H9 (cell line): ENCODE measurements around the gene MESP1. TPM values are rescaled to one million over a fixed set of nuclear protein-coding genes. Genes with fewer than 3 reads are reported as not detected.

ENCODE experiments used
- DNase-seq: peaks from one replicate; pipeline ENCODE4 v3.0.0-alpha.2; 2017
- H2AFZ ChIP-seq: one replicate; pipeline ENCODE4 v1.6.1; 2013; ENCODE audit warnings: mild to moderate bottlenecking, low read length, control low read depth, moderate library complexity
- H2AK5ac ChIP-seq: 2 replicates; pipeline ENCODE4 v1.6.1; 2013; ENCODE audit warnings: low read length, control low read depth, mixed read lengths; ENCODE audit not compliant: insufficient read length
- H2BK120ac ChIP-seq: one replicate; pipeline ENCODE4 v1.6.1; 2013; ENCODE audit warnings: low read depth, mild to moderate bottlenecking, low read length, control low read depth, inconsistent platforms; ENCODE audit not compliant: poor library complexity, severe bottlenecking
- H2BK12ac ChIP-seq: 2 replicates; pipeline ENCODE4 v1.6.1; 2013; ENCODE audit warnings: low read length, control low read depth, mixed read lengths, low read depth; ENCODE audit not compliant: insufficient read length
- H2BK15ac ChIP-seq: 2 replicates; pipeline ENCODE4 v1.6.1; 2013; ENCODE audit warnings: low read depth, low read length, control low read depth
- H2BK20ac ChIP-seq: one replicate; pipeline ENCODE4 v1.6.1; 2013; ENCODE audit warnings: low read depth, mild to moderate bottlenecking, low read length, control low read depth, inconsistent platforms; ENCODE audit not compliant: poor library complexity, severe bottlenecking
- H2BK5ac ChIP-seq: 2 replicates; pipeline ENCODE4 v1.6.1; 2013; ENCODE audit warnings: low read length, control low read depth, mixed read lengths; ENCODE audit not compliant: insufficient read length
- H3K14ac ChIP-seq: 2 replicates; pipeline ENCODE4 v1.6.1; 2013; ENCODE audit warnings: low read length, control low read depth; ENCODE audit not compliant: insufficient read depth
- H3K18ac ChIP-seq: 2 replicates; pipeline ENCODE4 v1.6.1; 2013; ENCODE audit warnings: low read depth, mild to moderate bottlenecking, mixed read lengths, low read length, control low read depth; ENCODE audit not compliant: insufficient read length
- H3K23ac ChIP-seq: 2 replicates; pipeline ENCODE4 v1.6.1; 2013; ENCODE audit warnings: low read length, control low read depth, mixed read lengths, low read depth; ENCODE audit not compliant: insufficient read length
- H3K23me2 ChIP-seq: 2 replicates; pipeline ENCODE4 v1.6.1; 2013; ENCODE audit warnings: low read depth, mild to moderate bottlenecking, mixed read lengths, low read length, control low read depth; ENCODE audit not compliant: insufficient read length, poor library complexity, severe bottlenecking
- H3K27ac ChIP-seq: 2 replicates; pipeline ENCODE4 v1.5.1; 2013; ENCODE audit warnings: low read length, control low read depth, mixed read lengths, low read depth; ENCODE audit not compliant: insufficient read length
- H3K27me3 ChIP-seq: 2 replicates; pipeline ENCODE4 v1.6.1; 2013; ENCODE audit warnings: low read length, control low read depth, inconsistent platforms; ENCODE audit not compliant: insufficient read depth
- H3K4ac ChIP-seq: 2 replicates; pipeline ENCODE4 v1.6.1; 2013; ENCODE audit warnings: low read depth, mild to moderate bottlenecking, control low read depth, inconsistent platforms, low read length, moderate library complexity
- H3K4me1 ChIP-seq: 2 replicates; pipeline ENCODE4 v1.6.1; 2013; ENCODE audit warnings: low read length, control low read depth, inconsistent platforms; ENCODE audit not compliant: insufficient read depth
- H3K4me2 ChIP-seq: 2 replicates; pipeline ENCODE4 v1.6.1; 2013; ENCODE audit warnings: low read length, control low read depth, mixed read lengths; ENCODE audit not compliant: insufficient read length, insufficient read depth
- H3K56ac ChIP-seq: 2 replicates; pipeline ENCODE4 v1.6.1; 2013; ENCODE audit warnings: low read depth, mild to moderate bottlenecking, mixed read lengths, low read length, control low read depth; ENCODE audit not compliant: insufficient read length
- H3K79me1 ChIP-seq: 2 replicates; pipeline ENCODE4 v1.6.1; 2013; ENCODE audit warnings: low read depth, mild to moderate bottlenecking, moderate library complexity, low read length, control low read depth, inconsistent platforms; ENCODE audit not compliant: insufficient read depth, poor library complexity, severe bottlenecking
- H3K79me2 ChIP-seq: 2 replicates; pipeline ENCODE4 v1.6.1; 2013; ENCODE audit warnings: low read length, control low read depth, inconsistent platforms; ENCODE audit not compliant: insufficient read depth
- H3K9ac ChIP-seq: 2 replicates; pipeline ENCODE4 v1.6.1; 2013; ENCODE audit warnings: low read length, control low read depth, mixed read lengths; ENCODE audit not compliant: insufficient read length; ENCODE audit errors: extremely low read depth
- H3K9me3 ChIP-seq: one replicate; pipeline ENCODE4 v1.6.1; 2013; ENCODE audit warnings: low read depth, low read length, inconsistent platforms; ENCODE audit not compliant: control insufficient read depth
- H3T11ph ChIP-seq: one replicate; pipeline ENCODE4 v1.6.1; 2013; ENCODE audit warnings: mild to moderate bottlenecking, low read length, control low read depth, inconsistent platforms
- H4K20me1 ChIP-seq: one replicate; pipeline ENCODE4 v1.6.1; 2013; ENCODE audit not compliant: control insufficient read depth, insufficient read length, insufficient read depth
- H4K5ac ChIP-seq: 2 replicates; pipeline ENCODE4 v1.6.1; 2013; ENCODE audit warnings: low read depth, mild to moderate bottlenecking, mixed read lengths, low read length, control low read depth; ENCODE audit not compliant: insufficient read length
- H4K8ac ChIP-seq: replicated peaks from 2 replicates; pipeline ENCODE4 v1.6.1; 2013; ENCODE audit warnings: low read length, control low read depth, mixed read lengths, low read depth; ENCODE audit not compliant: insufficient read length
- H4K91ac ChIP-seq: 2 replicates; pipeline ENCODE4 v1.6.1; 2013; ENCODE audit warnings: low read depth, mild to moderate bottlenecking, moderate library complexity, mixed read lengths, low read length, control low read depth; ENCODE audit not compliant: insufficient read length
- H3K27ac Mint-ChIP-seq, 3 experiments: 2 replicates in 2 of 3; 3 replicates in 1 of 3; pipeline ENCODE4 v1.8.0; 2020 to 2021; ENCODE audit warnings: mixed read lengths in 3 of 3, mild to moderate bottlenecking in 1 of 3, moderate library complexity in 1 of 3
- H3K27me3 Mint-ChIP-seq: 2 replicates; pipeline ENCODE4 v1.8.0; 2021; ENCODE audit warnings: low read depth, mild to moderate bottlenecking, moderate library complexity, mixed read lengths
- H3K36me3 Mint-ChIP-seq, 3 experiments: 2 replicates in 2 of 3; 3 replicates in 1 of 3; pipeline ENCODE4 v1.8.0; 2020 to 2021; ENCODE audit warnings: low read depth in 3 of 3, mixed read lengths in 3 of 3; ENCODE audit not compliant: insufficient read depth in 1 of 3
- H3K4me1 Mint-ChIP-seq, 2 experiments: 2 replicates each; pipeline ENCODE4 v1.8.0; 2020; ENCODE audit warnings: mixed read lengths in 2 of 2
- H3K4me3 Mint-ChIP-seq, 2 experiments: 2 replicates in 1 of 2; 3 replicates in 1 of 2; pipeline ENCODE4 v1.8.0; 2020 to 2021; ENCODE audit warnings: mild to moderate bottlenecking in 2 of 2, mixed read lengths in 2 of 2, moderate library complexity in 1 of 2
- H3K9me3 Mint-ChIP-seq, 2 experiments: 2 replicates in 1 of 2; 3 replicates in 1 of 2; pipeline ENCODE4 v1.8.0; 2020; ENCODE audit warnings: mild to moderate bottlenecking in 2 of 2, mixed read lengths in 2 of 2, moderate library complexity in 1 of 2
- WGBS: extraction: QIAGEN DNeasy Blood & Tissue Kit; methylation state at CpG from one replicate; pipeline ENCODE4 v1.1.7; 2013; ENCODE audit warnings: missing lambda C conversion rate, low lambda C conversion rate, mixed read lengths; ENCODE audit not compliant: insufficient read length; ENCODE audit errors: extremely low coverage; 5-methylcytosine and 5-hydroxymethylcytosine counted together
- total RNA-seq: library from RNA; stranded (reverse); gene quantifications from 2 replicates; pipeline ENCODE4 v1.2.1, GENCODE V29; 2021
- TF ChIP-seq, protein P1 (sequence below): fragments of 200-600 bp; sonication (generic); conservative IDR thresholded peaks from 3 replicates; pipeline ENCODE4 v1.8.0; 2021; ENCODE audit warnings: antibody characterized with exemption, mild to moderate bottlenecking

Gene MESP1
- total RNA-seq, 1 experiment from 2014 or later: not detected

DNA sequence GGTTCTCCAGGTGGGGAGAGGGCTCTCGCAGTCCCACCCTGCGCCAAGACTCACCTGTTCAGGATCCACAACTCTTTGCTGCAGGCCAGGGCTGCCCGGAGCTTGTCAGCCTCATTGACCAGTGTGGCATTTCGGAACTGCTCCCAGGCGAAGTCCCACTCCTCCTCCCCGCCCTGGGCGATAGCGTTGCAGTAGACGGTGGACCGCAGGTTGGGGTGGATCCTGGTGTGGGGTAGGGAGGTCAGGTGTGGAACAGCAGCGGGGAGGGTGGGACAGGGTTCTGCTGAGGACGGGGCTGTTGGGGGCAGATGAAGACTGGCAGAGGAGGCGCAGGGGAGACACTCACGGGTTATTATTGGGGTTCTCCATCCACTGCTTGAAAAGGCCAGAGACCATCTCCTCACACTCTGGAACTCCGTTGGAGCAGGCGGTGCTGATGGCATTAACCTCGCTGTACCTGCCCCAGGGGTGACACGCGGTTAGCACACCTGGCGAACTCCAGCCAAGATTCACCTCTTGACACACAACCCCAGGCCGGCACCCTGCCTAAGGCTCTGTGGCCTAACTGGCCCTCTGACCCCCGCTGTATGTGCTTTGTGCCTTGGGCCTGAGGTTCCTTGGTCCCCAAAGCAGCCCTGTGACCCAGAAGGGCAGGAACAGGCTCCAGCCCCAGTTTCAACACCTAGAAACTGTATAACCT is 41.2 kb upstream of the MESP1 start:
- peaks cover 7% of the 10 kb centered on the region for H3K27me3 Mint-ChIP-seq

More for the DNA sequence above, 41.2 kb upstream of the MESP1 start:
- no peak overlapping the region for H3K14ac ChIP-seq
- no peak overlapping the region for H2AFZ ChIP-seq
- no peak overlapping the region for H3K9ac ChIP-seq
- no peak overlapping the region for H2BK15ac ChIP-seq
- no peak for DNase-seq
- TF ChIP-seq, protein P1, sequence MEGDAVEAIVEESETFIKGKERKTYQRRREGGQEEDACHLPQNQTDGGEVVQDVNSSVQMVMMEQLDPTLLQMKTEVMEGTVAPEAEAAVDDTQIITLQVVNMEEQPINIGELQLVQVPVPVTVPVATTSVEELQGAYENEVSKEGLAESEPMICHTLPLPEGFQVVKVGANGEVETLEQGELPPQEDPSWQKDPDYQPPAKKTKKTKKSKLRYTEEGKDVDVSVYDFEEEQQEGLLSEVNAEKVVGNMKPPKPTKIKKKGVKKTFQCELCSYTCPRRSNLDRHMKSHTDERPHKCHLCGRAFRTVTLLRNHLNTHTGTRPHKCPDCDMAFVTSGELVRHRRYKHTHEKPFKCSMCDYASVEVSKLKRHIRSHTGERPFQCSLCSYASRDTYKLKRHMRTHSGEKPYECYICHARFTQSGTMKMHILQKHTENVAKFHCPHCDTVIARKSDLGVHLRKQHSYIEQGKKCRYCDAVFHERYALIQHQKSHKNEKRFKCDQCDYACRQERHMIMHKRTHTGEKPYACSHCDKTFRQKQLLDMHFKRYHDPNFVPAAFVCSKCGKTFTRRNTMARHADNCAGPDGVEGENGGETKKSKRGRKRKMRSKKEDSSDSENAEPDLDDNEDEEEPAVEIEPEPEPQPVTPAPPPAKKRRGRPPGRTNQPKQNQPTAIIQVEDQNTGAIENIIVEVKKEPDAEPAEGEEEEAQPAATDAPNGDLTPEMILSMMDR: no peak
- H3K79me2 ChIP-seq: no peaks in the 10 kb centered on the region
- H3K4me1 ChIP-seq: no peaks in the 10 kb centered on the region
- H4K91ac ChIP-seq: no peak overlapping the region
- H4K5ac ChIP-seq: no peak overlapping the region
- H3T11ph ChIP-seq: no peak overlapping the region
- H2BK120ac ChIP-seq: no peak overlapping the region
- no peak overlapping the region for H3K27ac ChIP-seq
- H3K23me2 ChIP-seq: no peaks in the 10 kb centered on the region
- H3K9me3 Mint-ChIP-seq: peaks cover 9 to 12% of the 10 kb centered on the region in 2 experiments
- H3K18ac ChIP-seq: no peak overlapping the region
- peaks cover 4 to 9% (median 5%) of the 10 kb centered on the region in 3 experiments; a peak in 6 of 7 replicates for H3K36me3 Mint-ChIP-seq
- H4K20me1 ChIP-seq: no peaks in the 10 kb centered on the region
- no peak overlapping the region for H2AK5ac ChIP-seq
- no peak overlapping the region for H3K4me2 ChIP-seq
- no peak overlapping the region for H2BK5ac ChIP-seq
- no peaks in the 10 kb centered on the region for H3K9me3 ChIP-seq
- no peak overlapping the region for H4K8ac ChIP-seq
- H3K4me3 Mint-ChIP-seq: no peak overlapping the region
- no peak overlapping the region; a peak in 1 of 7 replicates for H3K27ac Mint-ChIP-seq
- no peak overlapping the region for H2BK12ac ChIP-seq
- WGBS: no CpG with 5 or more reads among the region's 22 CpGs
- no peak overlapping the region for H2BK20ac ChIP-seq
- no peaks in the 10 kb centered on the region for H3K4me1 Mint-ChIP-seq
- no peak overlapping the region for H3K23ac ChIP-seq
- no peaks in the 10 kb centered on the region for H3K79me1 ChIP-seq
- no peaks in the 10 kb centered on the region for H3K27me3 ChIP-seq
- H3K56ac ChIP-seq: no peak overlapping the region
- no peak overlapping the region for H3K4ac ChIP-seq
